ENCODE data around the gene FABP1. TPM values are rescaled to one million over a fixed set of nuclear protein-coding genes. Genes with fewer than 3 reads are reported as not detected.

FABP1 gene
- total RNA-seq, 1 donor from 2014 or later = 28.2 TPM

DNA sequence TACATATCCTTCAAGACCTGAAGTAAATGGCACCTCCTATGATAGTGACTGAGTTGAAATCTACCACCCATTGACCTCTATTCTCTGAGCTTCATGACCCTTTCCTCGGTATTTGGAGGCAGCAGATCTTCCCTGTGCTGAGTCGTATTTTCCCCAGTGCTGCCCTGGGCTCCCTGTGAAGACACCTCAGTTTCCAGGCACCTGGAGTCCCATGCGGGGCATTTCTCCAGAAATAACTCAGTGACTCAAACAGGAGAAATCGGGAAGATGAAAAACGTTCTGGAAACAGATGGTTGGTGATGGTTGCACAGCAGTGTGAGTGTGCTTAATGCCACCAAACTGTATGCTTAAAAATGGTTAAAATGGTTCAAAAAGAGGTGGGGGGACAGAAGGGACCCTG lies 42.3 kb downstream of the FABP1 start:
- Mint-ChIP-seq H3K4me1 (ENCODE audit: unreplicated experiment) (peaks cover 8% of the 10 kb centered on the region), H3K4me3 (no peak overlapping the region), H3K27me3 (peaks cover 2% of the 10 kb centered on the region), H3K9me3 (no peaks in the 10 kb centered on the region), H3K27ac (no peak overlapping the region), H3K36me3 (no peaks in the 10 kb centered on the region)
- no peak for DNase-seq (ENCODE audit: extremely low spot score, unreplicated experiment)
- no peak for TF ChIP-seq CTCF (conservative IDR thresholded peaks at IDR 0.05)

- H3K4me3 Mint-ChIP-seq = no peak overlapping the region
- TF ChIP-seq CTCF (conservative IDR thresholded peaks at IDR 0.05) = no peak
- no peak overlapping the region for H3K27ac Mint-ChIP-seq
- peaks cover 2% of the 10 kb centered on the region for H3K27me3 Mint-ChIP-seq
- H3K9me3 Mint-ChIP-seq = no peaks in the 10 kb centered on the region
- peaks cover 6% of the 10 kb centered on the region for H3K4me1 Mint-ChIP-seq (ENCODE audit: unreplicated experiment)
- DNase-seq (ENCODE audit: extremely low spot score, unreplicated experiment) = no peak
- no peaks in the 10 kb centered on the region for H3K36me3 Mint-ChIP-seq
These were observed 42.8 kb downstream of the FABP1 start for GRCh38 chr2:88085099-88085498.

DNA sequence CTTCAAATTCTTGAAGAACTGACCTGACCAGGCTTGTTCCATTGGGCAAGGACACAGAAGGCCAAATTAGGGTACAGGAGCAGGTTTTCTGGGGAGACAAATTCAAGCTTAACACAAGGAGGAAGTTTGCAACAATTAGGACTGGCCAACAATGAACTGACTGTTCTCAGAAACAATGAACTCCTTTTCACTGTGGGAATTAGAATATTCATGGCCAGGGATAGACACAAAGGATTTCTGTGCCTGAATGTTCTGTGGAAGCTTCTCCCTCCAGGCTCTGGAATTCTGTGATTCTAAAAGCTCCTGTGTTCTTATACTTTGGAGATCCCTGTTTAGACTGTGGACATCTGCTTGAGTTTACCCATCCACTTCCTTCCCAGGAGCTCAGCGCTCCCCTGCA lies 45.1 kb downstream of the FABP1 start:
- no peaks in the 10 kb centered on the region for H3K9me3 Mint-ChIP-seq
- H3K27ac Mint-ChIP-seq = no peak overlapping the region
- TF ChIP-seq CTCF (conservative IDR thresholded peaks at IDR 0.05) = no peak
- no peak overlapping the region for H3K4me3 Mint-ChIP-seq
- H3K36me3 Mint-ChIP-seq = no peaks in the 10 kb centered on the region
- DNase-seq (ENCODE audit: extremely low spot score, unreplicated experiment) = no peak
- peaks cover 2% of the 10 kb centered on the region for H3K27me3 Mint-ChIP-seq
- H3K4me1 Mint-ChIP-seq (ENCODE audit: unreplicated experiment) = peaks cover 6% of the 10 kb centered on the region

- no peak for DNase-seq (ENCODE audit: extremely low spot score, unreplicated experiment)
- peaks cover 6% of the 10 kb centered on the region for H3K4me1 Mint-ChIP-seq (ENCODE audit: unreplicated experiment)
- no peak overlapping the region for H3K4me3 Mint-ChIP-seq
- H3K27me3 Mint-ChIP-seq = peaks cover 2% of the 10 kb centered on the region
- no peak for TF ChIP-seq CTCF (conservative IDR thresholded peaks at IDR 0.05)
- H3K36me3 Mint-ChIP-seq = no peaks in the 10 kb centered on the region
- no peak overlapping the region for H3K27ac Mint-ChIP-seq
- no peaks in the 10 kb centered on the region for H3K9me3 Mint-ChIP-seq
These were observed 45.8 kb downstream of the FABP1 start for GRCh38 chr2:88081924-88082608.

GRCh38 chr2:88080545-88080944 lies 47.3 kb downstream of the FABP1 start:
- no peaks in the 10 kb centered on the region for H3K36me3 Mint-ChIP-seq
- no peaks in the 10 kb centered on the region for H3K9me3 Mint-ChIP-seq
- no peak for TF ChIP-seq CTCF (conservative IDR thresholded peaks at IDR 0.05)
- H3K27ac Mint-ChIP-seq = no peak overlapping the region
- no peak overlapping the region for H3K4me3 Mint-ChIP-seq
- DNase-seq (ENCODE audit: extremely low spot score, unreplicated experiment) = no peak
- H3K27me3 Mint-ChIP-seq = peaks cover 2% of the 10 kb centered on the region
- peaks cover 6% of the 10 kb centered on the region for H3K4me1 Mint-ChIP-seq (ENCODE audit: unreplicated experiment)
